GM21723 (cell line): Measurements from ENCODE around the gene ATXN10.

ENCODE experiments used
- ATAC-seq: cut with Tn5 transposase; IDR thresholded peaks from one replicate; pipeline ENCODE4 v1.9.1; 2021; ENCODE audit warnings: mild to moderate bottlenecking, moderate library complexity; ENCODE audit not compliant: unreplicated experiment

Gene ATXN10

DNA sequence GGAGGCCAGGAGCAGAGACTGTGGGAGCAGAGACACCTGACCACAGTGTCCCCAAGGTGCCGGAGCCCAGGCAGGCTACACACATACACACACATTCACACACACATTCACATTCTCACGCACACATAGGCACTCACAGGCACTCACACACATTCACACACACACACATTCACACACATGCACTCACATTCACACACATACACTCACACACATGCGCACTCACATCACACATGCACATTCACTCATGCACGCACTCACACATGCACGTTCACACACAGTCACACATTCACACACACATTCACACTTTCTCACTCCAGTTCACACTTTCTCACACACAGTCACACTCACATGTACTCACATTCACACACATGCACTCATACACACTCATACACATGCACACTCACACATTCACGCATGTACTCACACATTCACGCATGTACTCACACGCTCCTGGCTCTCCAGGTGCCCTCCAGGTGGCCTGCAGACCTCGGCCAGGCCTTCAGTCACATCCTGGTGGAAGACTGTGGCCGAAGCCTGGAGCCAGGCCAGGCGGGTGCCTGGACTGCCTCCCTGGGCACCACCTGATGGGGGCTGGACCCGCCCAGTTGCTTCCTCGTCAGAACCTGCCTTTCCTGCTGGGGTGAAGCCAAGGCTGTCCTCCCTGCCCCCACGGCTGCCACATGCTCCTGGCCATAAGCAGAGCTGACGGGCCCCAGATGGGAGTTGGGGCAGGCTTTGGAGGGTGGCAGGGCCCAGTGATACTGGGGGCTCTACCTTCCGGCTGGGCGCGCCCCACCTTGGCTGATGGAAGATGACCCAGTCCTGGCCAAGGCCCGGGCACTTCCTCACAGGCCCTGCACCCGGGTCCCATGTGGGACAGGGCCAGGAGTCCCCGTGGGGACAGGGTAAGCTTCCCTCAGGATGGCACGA, 215.8 kb downstream of the ATXN10 start:
- ATAC-seq, result no peak

DNA sequence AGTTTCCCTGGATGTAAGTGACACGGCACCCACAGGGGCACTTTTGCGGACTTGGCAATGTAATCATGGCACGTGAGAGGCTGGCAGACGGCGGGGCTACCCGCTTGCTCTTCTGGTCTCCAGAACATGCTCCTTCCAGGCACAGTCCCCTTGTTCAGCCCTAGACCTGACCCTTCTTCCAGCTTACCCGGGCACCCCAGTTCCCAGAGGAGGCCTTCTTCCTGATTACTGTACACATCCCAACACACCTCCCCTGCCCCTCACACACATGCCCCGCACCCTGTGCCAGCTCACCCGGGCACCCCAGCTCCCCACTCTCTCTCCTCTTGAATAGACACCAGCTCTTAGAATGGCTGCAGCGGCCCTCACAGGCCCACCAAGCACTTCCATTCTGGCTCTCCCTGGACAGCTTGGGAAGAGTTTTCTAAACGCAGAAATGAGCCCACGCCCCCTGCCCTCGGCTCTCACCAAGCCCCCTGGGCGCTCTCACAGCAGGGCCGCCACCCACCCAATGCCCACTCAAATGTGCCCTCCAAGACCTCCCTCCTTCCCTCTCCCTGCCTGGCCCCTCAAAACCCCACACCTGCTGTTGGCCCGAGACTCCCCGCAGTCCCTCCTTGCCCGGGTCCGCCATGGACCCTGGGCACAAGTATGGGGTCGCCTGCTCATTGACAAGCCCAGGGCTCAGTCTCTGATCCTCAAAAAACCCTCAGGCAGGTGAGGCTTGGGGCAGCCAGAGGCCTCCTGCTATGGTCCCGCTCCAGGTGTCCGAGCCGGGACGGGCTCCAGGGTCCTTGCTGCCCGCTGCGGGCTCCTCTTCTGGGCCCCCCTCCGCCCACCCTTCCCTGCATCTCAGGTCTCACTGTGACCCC, 216.8 kb downstream of the ATXN10 start:
- ATAC-seq, result no peak

DNA sequence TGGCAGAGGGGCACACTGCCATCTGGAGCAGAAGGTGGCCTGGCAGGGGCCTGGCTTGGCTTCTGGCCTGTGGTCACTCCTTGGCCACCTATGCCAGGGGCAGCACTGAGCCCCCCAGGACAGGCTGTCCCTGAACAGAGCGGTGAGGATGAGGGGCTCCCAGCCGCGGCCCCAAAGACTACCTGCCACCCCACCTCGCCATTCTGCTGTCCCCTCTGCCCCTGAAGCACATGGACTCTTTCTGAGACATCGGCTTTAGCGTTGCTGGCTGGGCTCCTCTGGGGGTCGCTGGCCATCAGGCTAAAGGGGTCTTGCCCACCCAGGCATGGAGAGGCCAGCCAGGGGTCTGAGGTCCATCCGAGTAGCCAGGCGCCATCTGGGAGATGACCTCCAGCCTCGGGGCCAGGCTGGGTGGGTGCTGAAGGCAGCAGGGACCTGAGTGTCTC, 217.5 kb downstream of the ATXN10 start:
- no peak for ATAC-seq

DNA sequence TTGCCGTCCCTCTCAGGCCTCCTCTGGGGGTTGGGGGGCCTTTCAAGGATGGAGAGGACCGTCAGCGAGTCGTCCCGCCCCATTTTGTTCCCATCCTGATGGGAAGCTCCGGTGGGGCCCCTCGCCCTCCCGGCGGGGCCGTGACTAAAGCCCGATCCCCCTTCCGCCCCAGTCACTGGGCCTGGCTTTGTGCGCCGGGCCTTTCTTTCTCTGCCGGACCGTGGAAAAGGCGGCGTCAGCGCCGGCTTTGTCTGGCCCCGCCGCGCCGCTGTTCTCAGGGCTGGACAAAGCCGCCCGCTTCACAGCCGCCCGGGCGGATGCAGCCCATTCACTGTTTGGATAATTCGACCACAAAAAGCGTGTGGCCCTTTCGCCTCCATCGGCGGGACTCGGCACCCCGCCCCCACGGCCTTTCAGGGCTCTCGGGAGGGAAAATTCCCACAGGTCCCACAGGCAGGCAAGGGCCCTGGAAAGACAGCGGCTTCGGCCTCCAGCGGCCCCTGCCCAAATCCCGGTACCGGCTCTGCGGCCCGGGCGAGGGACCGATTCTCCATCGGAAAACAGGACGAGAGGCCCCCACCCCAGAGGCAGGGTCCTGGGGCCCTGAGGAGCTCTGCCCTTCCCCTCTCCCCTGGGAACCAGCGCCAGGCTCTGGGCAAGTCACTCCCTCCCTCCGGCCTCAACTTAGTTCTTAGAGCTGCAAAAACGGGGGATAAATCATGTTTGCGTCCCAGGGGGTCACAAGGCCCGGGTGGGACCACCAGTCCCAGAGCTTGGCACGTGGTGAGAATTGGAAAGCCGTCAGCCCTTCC, 218.1 kb downstream of the ATXN10 start:
- no peak for ATAC-seq

DNA sequence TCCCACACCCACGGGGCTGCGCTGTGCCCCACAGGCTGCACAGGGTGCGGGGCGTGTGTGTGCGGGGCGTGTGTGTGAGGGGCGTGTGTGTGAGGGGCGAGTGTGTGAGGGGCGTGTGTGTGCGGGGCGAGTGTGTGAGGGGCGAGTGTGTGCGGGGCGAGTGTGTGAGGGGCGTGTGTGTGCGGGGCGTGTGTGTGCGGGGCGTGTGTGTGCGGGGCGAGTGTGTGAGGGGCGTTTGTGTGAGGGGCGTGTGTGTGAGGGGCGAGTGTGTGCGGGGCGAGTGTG, 218.7 kb downstream of the ATXN10 start:
- ATAC-seq, result no peak

DNA sequence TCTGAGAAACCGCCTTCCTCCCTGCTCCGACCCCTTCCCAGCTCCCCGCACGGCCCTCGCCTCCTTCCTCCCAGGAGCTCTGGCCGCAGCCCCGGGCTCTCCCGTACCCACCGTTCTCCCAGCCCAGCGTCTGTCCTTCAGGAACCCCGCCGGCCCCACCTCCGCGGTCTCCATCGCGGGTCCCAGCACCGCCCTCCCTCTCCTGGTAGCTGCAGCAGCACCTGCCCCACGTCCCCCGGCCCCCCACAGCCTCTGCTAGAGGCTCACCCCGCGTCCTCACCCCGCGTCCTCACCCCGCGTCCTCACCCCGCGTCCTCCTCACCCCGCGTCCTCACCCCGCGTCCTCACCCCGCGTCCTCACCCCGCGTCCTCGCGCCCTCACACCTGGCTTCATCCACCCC, 219.4 kb downstream of the ATXN10 start:
- ATAC-seq, result no peak

DNA sequence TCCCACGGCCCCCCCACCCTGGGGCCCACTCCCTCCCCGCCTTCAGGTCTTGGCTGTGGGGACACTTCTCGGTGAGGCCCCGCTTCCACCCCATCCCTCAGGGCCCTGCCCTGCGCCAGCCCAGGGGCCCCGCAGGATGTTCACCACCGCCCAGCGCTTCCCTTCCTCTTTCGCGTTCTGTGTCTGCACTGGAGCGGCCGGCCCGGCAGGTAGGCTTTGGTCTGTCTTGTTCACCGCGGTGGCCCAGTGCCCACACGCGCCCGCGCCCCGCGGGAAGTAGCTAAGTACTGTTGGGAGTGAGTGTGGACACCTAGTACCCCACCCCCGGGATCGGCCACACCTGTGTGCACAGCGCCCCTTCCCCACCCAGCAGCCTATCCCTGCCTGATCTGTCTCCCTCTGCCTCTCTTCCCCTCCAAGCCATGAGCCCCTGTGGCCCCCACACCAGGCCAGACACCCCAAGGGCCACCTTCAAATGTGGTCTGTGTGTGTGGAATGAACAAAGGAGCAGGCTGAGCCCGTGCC, 219.9 kb downstream of the ATXN10 start:
- ATAC-seq, result no peak

DNA sequence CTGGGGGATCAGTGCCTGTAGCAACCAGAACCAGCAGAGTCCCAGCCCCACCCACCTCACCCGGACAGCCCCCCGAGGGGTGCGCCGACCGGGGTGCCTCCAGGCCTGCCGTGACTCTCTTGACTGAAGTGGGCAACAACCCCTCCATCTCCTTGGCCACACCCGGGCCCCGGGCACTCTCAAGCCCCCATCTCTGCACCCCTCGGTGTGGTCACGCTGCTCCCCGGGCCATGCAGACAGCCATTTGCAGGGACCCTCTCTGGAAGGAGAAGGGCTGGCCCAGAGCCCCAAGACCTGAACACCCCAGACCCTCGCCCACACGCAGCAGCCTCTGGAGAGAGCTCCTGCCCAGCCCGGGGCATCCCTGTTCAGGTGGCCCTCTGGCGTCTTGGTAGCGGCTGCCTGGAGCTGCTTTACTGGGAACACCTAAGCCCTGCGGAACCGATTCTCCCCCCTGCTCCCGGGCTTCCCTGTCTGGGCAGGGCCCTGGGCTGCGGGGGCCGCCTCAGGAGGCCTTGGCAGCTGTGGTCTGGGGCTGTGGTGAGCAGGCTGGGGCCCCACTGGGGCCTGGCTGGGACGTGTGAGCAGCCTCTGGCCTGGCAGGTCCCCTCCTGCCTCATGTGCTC, 220.5 kb downstream of the ATXN10 start:
- ATAC-seq, result no peak

DNA sequence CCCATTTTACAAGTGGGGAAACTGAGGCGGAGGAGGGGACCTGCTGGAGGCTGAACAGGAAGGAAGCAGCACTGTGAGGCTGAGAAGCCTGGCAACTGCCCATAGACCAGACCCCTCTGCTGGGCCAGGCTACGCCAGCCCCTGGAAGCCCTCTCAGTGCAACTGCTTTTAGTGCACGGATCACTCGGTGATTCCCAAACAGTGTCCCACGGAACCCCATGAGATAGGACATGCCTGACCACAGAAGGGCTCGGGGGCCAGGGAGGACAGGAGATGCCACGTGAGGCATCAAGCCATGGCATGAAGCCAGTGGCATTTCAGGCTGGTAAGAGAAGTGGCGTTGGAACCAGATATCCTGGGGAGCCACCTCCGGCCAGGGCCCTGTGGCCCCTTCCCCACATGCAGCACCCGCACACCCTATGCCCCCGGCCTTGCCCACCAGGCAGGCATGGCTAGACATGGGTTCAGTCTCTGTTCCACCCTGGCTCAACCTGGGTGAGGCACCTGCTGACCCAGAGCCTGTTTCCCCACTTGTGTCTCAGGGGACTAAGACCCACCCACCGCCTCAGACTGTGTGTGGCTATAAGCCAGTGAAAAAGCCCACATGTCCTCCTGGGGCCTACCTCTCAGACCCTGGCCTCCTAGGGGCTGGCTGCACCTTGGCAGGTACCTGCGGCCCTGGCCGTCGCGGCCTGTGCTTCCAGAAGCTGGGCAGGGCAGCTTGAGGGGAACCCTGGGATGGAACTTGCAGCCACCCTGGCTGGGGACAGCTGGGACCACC, 221.2 kb downstream of the ATXN10 start:
- no peak for ATAC-seq

DNA sequence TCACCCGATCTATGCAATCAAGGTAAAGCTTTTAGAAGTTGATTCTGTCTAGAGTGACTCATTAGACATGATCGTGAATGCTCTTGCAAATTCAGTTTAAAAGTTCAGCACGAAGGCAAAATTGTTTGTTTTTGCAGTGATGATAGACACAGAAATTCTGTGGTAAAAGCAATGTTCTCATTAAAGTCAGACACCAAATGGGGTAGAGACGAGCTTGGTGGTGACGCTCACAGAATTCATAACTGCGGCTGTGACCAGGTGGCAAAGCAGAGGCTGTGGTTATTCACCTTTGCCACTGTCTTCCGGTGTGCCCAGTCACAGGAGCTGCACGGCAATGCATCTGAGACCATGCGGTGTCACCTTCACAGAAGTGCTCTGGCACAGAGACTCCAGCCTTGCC, 221.9 kb downstream of the ATXN10 start:
- ATAC-seq, result no peak
